GM21360 (cell line): Measurements from ENCODE around the gene EIF4E2.
"Not testable (repeated sequence)": the region's sequence is repeated elsewhere in the genome, so short reads cannot be mapped to it uniquely, and the experiment has no call there.

Experiments used
- ATAC-seq: cut with Tn5 transposase; IDR thresholded peaks from one replicate; pipeline ENCODE4 v1.9.1; 2021; ENCODE audit warnings: mild to moderate bottlenecking, moderate library complexity; ENCODE audit not compliant: unreplicated experiment

The EIF4E2 gene

GRCh38 chr2:232521959-232522622 is 28.4 kb upstream of the EIF4E2 start:
- ATAC-seq: peak; percentile 60

- no peak for ATAC-seq
These were observed 27.7 kb upstream of the EIF4E2 start for GRCh38 chr2:232522623-232523401.

- ATAC-seq: no peak
These were observed 27.1 kb upstream of the EIF4E2 start for GRCh38 chr2:232523402-232523681.

GRCh38 chr2:232523682-232524597 is 26.5 kb upstream of the EIF4E2 start:
- no peak for ATAC-seq

GRCh38 chr2:232524771-232525170 is 25.7 kb upstream of the EIF4E2 start:
- no peak for ATAC-seq

- no peak for ATAC-seq
These were observed 25.3 kb upstream of the EIF4E2 start for GRCh38 chr2:232525199-232525598.

GRCh38 chr2:232525791-232526371 is 24.6 kb upstream of the EIF4E2 start, which contains the start of gene CHRND:
TSS of gene CHRND (plus strand) at chr2:232526160. CDS start at chr2:232526216, 56 bp downstream.
- ATAC-seq: no peak

- no peak for ATAC-seq
These were observed 24.0 kb upstream of the EIF4E2 start for GRCh38 chr2:232526372-232526941.

GRCh38 chr2:232527905-232528470 is 22.5 kb upstream of the EIF4E2 start:
- ATAC-seq: no peak

GRCh38 chr2:232528746-232529460 is 21.6 kb upstream of the EIF4E2 start:
- no peak for ATAC-seq

GRCh38 chr2:232529806-232530547 is 20.5 kb upstream of the EIF4E2 start:
- ATAC-seq: no peak

GRCh38 chr2:232530626-232531260 is 19.7 kb upstream of the EIF4E2 start:
- no peak for ATAC-seq

- ATAC-seq: no peak
These were observed 18.1 kb upstream of the EIF4E2 start for GRCh38 chr2:232532419-232532818.

GRCh38 chr2:232532821-232533220 is 17.7 kb upstream of the EIF4E2 start:
- ATAC-seq: not testable (repeated sequence)

- no peak for ATAC-seq
These were observed 16.4 kb upstream of the EIF4E2 start for GRCh38 chr2:232533944-232534710.

- ATAC-seq: no peak
These were observed 15.4 kb upstream of the EIF4E2 start for GRCh38 chr2:232534940-232535651.
